K562 treated with DMSO at 1 percent for 24 hours (cell line): Measurements from ENCODE around the gene TASL. TPM values are rescaled to one million over a fixed set of nuclear protein-coding genes. Genes with fewer than 3 reads are reported as not detected.

Source experiments
- total RNA-seq: library from RNA; unstranded; fragments of 300-600 nt; gene quantifications from 2 replicates; pipeline ENCODE4 v1.2.3, GENCODE V29; 2022; ENCODE audit warnings: low read depth; ENCODE audit not compliant: insufficient read depth

TASL gene, protein sequence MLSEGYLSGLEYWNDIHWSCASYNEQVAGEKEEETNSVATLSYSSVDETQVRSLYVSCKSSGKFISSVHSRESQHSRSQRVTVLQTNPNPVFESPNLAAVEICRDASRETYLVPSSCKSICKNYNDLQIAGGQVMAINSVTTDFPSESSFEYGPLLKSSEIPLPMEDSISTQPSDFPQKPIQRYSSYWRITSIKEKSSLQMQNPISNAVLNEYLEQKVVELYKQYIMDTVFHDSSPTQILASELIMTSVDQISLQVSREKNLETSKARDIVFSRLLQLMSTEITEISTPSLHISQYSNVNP
- total RNA-seq: not detected in 2 replicates

GRCh38 chrX:30577362-30577991, at the start of gene TASL:
Gene TASL (minus strand): TSS chrX:30577766. CDS start chrX:30560355, 17,411 bp downstream.

Other genes starting within 250 kb of the TASL start
- 7.1 and 7.9 TPM in 2 replicates for gene GK, start 75.7 kb upstream of the TASL start, total RNA-seq